ENCODE data around the gene PTPRT.
"Not testable (repeated sequence)": the region's sequence is repeated elsewhere in the genome, so short reads cannot be mapped to it uniquely, and the experiment has no call there.

PTPRT gene

DNA sequence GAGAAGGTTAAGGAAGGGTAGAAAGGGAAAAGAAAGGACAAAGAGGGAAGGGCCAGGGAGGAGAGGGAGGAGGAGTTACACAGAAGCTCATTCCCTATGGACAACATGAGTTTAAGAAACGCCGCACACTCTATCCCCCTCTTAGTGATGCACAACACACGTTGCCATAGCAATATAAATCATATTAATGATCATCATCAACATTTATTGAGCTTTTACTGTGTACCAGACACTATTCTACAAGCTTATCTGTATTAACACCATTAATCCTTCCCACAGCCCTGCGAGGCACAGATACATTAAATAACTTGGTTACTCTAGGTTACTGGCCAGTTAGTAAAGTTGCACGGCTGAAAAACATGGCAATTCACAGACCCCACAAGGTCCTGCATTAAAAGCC, 234.8 kb downstream of the PTPRT start:
- no peak overlapping the region for H3K4me3 ChIP-seq (ENCODE audit: low read length)
- DNase-seq (ENCODE audit: low read depth, low spot score), result no peak

- H3K4me3 ChIP-seq (ENCODE audit: low read length), result no peak overlapping the region
- DNase-seq (ENCODE audit: low read depth, low spot score), result no peak
Measured at GRCh38 chr20:42949950-42950349, 239.8 kb downstream of the PTPRT start.

GRCh38 chr20:42945234-42945994, 244.3 kb downstream of the PTPRT start:
- no peak for DNase-seq (ENCODE audit: low read depth, low spot score)
- H3K4me3 ChIP-seq (ENCODE audit: low read length), result no peak overlapping the region

- H3K4me3 ChIP-seq (ENCODE audit: low read length), result no peak overlapping the region
- no peak for DNase-seq (ENCODE audit: low read depth, low spot score)
Measured at GRCh38 chr20:42941629-42942028, 248.1 kb downstream of the PTPRT start.

- H3K4me3 ChIP-seq (ENCODE audit: low read length), result no peak overlapping the region
- DNase-seq (ENCODE audit: low read depth, low spot score), result no peak
Measured at GRCh38 chr20:42938441-42939205, 251.1 kb downstream of the PTPRT start.

DNA sequence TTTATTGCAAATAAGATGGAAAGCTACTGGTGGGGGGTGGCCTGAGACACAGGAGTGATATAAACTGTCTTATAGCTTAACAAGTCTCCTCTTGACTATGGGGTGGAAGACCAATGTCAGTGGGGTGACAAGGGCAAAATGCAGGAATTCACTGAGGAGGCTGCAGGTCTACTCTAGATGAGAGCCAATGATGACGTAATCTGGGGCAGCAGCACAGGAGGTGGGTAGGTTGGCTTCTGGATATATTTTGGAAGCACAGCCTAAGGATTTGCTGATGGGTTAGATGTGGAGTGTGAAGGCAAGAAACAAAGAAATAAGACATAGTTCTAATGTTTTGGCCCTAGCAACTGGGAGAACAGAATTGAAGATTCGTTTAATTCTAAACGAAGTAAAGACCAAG, 253.2 kb downstream of the PTPRT start:
- no peak overlapping the region for H3K4me3 ChIP-seq (ENCODE audit: low read length)
- DNase-seq (ENCODE audit: low read depth, low spot score), result no peak

DNA sequence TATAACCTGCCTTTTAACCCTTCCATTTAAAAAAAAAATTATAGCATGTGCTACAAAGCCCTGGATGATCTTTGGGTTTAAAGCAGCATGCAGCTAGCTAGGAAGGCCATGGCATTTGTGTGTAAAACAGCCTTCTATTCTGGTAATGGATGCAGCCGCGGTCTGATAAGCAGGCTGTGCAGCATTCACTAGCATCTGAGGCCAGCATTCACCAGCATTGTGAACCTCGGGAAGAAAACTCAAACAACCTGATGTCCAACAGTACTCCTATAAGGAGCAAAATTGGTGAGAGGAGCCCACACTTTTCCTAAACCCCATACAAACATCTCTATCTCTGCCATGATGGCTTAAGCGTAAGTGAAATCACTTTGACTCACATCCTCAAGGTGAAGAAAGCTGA, 265.5 kb downstream of the PTPRT start:
- H3K4me3 ChIP-seq (ENCODE audit: low read length), result no peak overlapping the region
- no peak for DNase-seq (ENCODE audit: low read depth, low spot score)

DNA sequence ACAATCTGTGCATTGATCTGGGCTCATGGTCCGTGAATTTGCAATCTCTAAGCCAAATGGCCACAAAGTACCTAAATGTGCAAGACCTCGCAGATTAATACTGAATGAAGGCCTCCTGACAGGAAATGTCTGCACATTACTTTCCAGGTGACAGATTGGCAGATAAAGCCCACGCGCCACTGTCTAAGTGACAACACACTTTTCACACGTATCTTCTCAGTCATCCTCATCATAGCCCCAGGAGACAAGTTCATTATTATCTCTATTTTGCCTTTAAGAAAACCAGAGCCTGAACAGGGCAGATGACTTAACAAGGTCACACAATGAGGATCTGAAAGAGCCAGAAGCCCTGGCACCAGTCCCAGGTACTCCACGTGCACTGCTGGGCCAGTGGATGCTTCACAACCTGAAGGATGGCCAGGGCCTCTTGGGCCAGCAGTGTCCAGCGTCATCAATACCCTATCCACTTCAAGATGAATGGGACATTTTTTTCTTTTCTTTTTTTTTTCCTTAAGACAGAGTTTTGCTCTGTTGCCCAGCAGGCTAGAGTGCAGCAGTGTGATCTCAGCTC, 266.3 kb downstream of the PTPRT start:
- no peak overlapping the region for H3K4me3 ChIP-seq (ENCODE audit: low read length)
- no peak for DNase-seq (ENCODE audit: low read depth, low spot score)

DNA sequence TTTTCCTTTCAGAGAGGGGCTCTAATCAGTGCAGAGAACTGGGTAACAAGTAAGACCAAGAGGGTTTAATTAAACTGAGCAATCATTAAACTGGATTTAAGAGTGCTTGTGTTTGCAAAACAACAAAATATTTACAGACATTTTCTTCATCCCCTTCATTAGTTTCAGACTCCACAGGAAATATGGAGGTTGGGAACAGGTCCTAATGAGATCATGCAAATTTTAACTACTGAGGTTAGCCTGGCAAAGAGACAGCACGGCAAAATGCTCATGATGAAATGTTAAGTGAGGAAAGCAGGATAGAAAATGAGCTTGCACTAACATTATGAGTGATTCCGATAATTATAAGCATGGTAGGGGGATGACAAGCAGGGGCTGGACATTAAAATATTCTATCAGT, 268.9 kb downstream of the PTPRT start:
- H3K4me3 ChIP-seq (ENCODE audit: low read length), result no peak overlapping the region
- DNase-seq (ENCODE audit: low read depth, low spot score), result no peak

DNA sequence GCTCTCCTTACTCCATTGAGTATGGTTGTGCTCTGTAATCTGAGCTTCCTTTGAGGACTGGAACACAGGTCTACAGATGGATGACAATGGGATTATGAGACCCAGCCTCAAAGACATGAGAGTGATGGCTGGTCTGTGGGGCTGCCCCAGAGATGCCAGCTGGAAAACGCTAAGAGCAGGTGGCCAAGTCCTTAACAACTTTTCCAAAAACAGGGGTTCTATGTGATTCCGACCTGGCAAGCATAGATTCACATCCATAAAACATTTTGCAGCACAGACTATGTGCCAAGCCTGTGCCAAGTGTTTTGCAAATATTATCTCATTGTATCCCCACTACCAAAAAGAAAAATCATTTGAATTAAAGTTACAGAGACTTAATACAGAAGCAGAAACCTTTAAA, 270.4 kb downstream of the PTPRT start:
- no peak for DNase-seq (ENCODE audit: low read depth, low spot score)
- no peak overlapping the region for H3K4me3 ChIP-seq (ENCODE audit: low read length)

DNA sequence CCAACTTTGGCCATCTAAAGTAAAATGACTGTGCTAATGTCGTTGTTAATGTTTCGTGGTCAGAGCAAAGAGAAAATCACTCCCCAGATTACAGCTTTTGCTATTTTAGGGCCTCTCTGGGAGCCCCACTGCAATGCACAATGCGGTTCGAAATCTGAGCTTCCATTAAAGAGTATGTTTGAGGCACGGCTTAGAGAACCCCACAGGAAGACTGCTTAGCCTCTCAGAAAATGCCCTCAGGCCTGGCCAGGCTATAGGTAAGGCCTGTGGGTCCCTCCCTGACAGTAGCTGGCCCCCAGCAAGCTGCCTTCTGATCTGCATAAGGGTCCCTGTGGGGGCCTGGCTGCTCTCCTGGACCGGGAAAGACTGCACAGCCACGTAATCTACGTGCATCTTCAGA, 274.6 kb downstream of the PTPRT start:
- H3K4me3 ChIP-seq (ENCODE audit: low read length), result no peak overlapping the region
- no peak for DNase-seq (ENCODE audit: low read depth, low spot score)

- no peak for DNase-seq (ENCODE audit: low read depth, low spot score)
- H3K4me3 ChIP-seq (ENCODE audit: low read length), result no peak overlapping the region
Measured at GRCh38 chr20:42914302-42914701, 275.4 kb downstream of the PTPRT start.

DNA sequence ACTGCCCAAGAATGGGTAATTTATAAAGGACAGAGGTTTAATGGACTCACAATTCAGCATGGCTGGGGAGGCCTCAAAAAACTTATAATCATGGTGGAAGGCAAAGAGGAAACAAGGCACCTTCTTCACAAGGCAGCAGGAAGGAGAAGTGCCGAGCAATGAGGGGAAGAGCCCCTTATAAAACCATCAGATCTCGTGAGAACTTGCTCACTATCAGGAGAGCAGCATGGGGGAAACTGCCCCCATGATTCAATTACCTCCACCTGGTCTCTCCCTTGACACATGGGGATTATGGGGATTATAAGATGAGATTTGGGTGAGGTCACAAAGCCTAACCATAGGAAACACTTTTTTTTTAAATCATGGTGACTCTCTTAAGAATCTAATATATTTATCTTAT, 278.9 kb downstream of the PTPRT start:
- not testable (repeated sequence) for DNase-seq (ENCODE audit: low read depth, low spot score)

GRCh38 chr20:42907730-42908129, 282.0 kb downstream of the PTPRT start:
- no peak for DNase-seq (ENCODE audit: low read depth, low spot score)
- no peak overlapping the region for H3K4me3 ChIP-seq (ENCODE audit: low read length)

More for the DNA sequence above, 278.9 kb downstream of the PTPRT start:
- not testable (repeated sequence) for H3K4me3 ChIP-seq (ENCODE audit: low read length)

DNA sequence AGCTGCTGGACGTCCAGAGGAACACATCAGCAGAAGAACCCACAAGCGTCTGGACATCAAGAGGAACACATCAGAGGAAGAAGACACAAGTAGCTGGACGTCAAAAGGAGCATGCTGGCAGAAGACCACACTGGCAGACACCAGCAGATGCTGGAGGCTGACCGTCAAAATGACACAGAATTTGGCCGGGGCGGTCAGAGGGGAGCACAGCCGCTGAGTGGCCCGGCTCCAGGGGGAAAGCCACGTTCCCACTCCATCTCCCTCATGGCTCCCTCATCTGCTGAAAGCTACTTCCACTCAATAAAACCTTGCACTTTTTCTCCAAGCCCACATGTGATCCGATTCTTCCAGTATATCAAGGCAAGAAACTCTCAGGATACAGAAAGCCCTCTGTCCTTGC, 283.6 kb downstream of the PTPRT start:
- H3K4me3 ChIP-seq (ENCODE audit: low read length), result no peak overlapping the region
- DNase-seq (ENCODE audit: low read depth, low spot score), result no peak

DNA sequence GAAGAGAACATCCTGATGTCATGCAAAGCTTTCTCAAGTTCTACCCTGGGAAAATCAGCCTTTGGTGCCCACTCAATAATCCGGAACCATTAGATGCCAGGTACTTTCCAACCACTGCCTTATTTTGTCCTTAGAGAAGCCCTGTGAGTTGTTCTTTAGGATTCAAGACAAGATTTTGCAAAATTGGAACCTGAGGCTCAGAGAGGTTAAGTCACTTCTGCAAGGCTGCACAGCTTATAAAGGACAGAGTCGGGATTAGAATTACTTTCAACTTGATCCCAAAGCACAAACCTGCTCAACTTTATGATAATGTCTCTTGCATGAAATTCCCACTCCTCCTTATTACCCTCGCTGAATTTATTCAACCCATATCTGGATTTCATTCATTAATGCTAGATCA, 287.2 kb downstream of the PTPRT start:
- no peak for DNase-seq (ENCODE audit: low read depth, low spot score)
- H3K4me3 ChIP-seq (ENCODE audit: low read length), result no peak overlapping the region

DNA sequence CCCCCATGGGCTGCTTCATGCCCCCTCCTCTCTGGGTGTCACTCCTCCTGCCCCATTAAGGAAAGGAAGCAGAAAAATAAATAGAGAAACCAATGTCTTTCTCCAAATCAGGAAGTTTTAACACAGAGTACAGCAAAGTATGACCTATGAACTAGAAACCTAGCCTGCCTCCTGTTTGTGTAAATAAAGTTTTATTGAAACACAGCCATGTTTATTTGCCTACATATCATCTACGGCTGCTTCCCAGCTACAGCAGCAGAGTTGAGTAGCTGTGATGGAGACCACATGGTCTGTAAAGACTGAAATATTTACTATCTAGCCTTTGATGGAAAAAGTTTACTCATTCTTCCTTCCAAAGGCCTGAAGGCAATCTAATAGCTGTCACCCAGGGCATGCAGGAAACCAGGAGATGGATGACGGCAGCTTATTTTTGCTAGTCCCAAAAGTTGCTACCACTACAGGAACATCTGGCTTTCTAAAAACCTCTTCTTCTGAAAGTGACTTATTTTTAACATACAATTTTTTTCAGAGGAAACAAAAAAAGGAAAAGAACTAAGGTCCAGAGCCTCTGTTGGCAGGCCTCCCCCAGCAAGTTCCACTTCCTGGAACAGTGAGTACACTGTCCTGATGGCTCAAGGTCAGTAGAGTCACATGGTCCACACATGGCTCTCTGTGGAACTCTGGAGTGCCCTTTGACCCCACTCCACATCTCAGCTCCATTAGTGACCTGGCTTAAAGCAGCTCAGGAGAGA, 287.8 kb downstream of the PTPRT start:
- no peak for DNase-seq (ENCODE audit: low read depth, low spot score)
- H3K4me3 ChIP-seq (ENCODE audit: low read length), result no peak overlapping the region

- H3K4me3 ChIP-seq (ENCODE audit: low read length); DNase-seq (ENCODE audit: low read depth, low spot score): not testable (repeated sequence)
Measured at GRCh38 chr20:42900764-42901163, 288.9 kb downstream of the PTPRT start.

- no peak overlapping the region for H3K4me3 ChIP-seq (ENCODE audit: low read length)
- DNase-seq (ENCODE audit: low read depth, low spot score), result no peak
Measured at GRCh38 chr20:42895020-42895419, 294.7 kb downstream of the PTPRT start.

GRCh38 chr20:42894483-42894882, 295.2 kb downstream of the PTPRT start:
- no peak for DNase-seq (ENCODE audit: low read depth, low spot score)
- no peak overlapping the region for H3K4me3 ChIP-seq (ENCODE audit: low read length)

Data from Jurkat, Clone E6-1 (cell line).